ENCODE results near the gene NKD2.

DNA sequence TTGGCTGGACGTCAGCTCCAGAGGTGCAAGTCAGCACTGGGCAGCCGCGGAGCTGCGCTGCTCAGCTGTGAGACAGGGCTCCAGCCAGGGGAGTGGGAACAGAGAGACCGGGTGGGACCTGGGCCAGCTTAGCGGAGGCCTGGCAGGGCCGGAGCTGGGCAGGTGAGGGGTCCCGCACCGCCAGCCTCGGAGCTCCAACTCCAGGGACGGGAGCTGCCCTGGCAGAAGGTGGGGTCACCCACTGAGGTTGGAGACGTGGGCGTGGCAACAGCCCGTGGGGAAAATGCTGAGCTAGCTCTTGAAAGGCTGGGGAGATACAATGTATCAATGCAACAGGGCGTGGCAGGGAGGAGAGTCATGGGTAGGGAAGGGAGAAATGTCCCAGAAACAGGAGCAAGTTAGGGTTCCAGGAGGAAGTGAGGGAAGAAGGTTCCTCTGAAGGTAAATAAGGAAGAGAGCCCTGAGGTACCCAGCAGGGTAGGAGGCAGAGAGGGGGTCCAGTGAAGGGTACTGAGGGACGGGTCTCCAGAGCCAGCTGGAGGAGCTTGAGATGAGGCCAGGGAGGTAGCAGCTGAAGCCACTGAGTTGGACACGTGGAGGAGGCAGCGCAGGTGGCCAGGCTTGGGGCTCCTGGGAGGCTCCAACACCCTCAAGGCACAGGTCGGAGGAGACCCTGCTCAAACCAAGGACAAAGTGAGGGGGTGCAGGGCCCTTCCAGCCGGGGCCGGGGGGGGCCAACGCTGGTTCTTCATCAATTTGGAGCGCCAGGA lies 736 bp upstream of the NKD2 start:
- no peak for TF ChIP-seq EZH2phosphoT487 (IDR thresholded peaks at IDR 0.05; ENCODE audit: insufficient read depth, low read depth)
- TF ChIP-seq EZH2 (IDR thresholded peaks at IDR 0.05; ENCODE audit: insufficient read depth, poor library complexity, severe bottlenecking) = no peak
